K562 (cell line): ENCODE measurements around the gene PPP1R12B. TPM values are rescaled to one million over a fixed set of nuclear protein-coding genes. Genes with fewer than 3 reads are reported as not detected.
A peak's percentile ranks its signal among the peaks of the same experiment; 100 is the strongest.

Experiments
- ATAC-seq: fragments of 200-7000 bp; cut with Tn5 transposase; 3 replicates; pipeline ENCODE4 v1.9.1; 2020; ENCODE audit warnings: moderate library complexity
- BruUV-seq: library from RNA; stranded (reverse); fragments of 400-500 nt; replicated peaks from 2 replicates; lab custom pipeline; 2021; lab: Mats Ljungman, UMichigan
- CTCF ChIA-PET: fragments of 300-600 bp; formaldehyde crosslinking; extraction: SDS; loops from one replicate; lab custom pipeline; 2021; ENCODE audit warnings: low intra/inter-chr PET ratio; lab: Yijun Ruan, JAX
- POLR2A ChIA-PET: fragments of 300-600, 350-650 bp; sonication (Branson Sonifier 250); formaldehyde crosslinking; extraction: SDS; loops from one replicate; lab custom pipeline; 2021; ENCODE audit warnings: antibody characterized with exemption, inconsistent platforms; lab: Yijun Ruan, JAX
- DNase-seq, 4 experiments: peaks; one replicate each; pipeline versions ENCODE4 v3.0.0 to v3.0.0-alpha.2; 2011 to 2018; ENCODE audit warnings: low spot score in 3 of 4, mixed read lengths in 3 of 4; ENCODE audit errors: extremely low read depth in 1 of 4
- FAIRE-seq: peaks from 2 replicates; lab custom pipeline; 2011; peaks lifted over from hg19 to GRCh38; lab: Jason Lieb, UNC
- H2AFZ ChIP-seq: 2 replicates; pipeline ENCODE4 v1.6.0; 2011; ENCODE audit warnings: low read depth, low read length, control low read depth, inconsistent platforms
- H3K27ac ChIP-seq: fragments of 200-600 bp; 3 replicates; pipeline ENCODE4 v1.8.0; 2011; ENCODE audit warnings: low read depth, mild to moderate bottlenecking, control low read depth, inconsistent platforms, low read length, moderate library complexity, mixed read lengths; ENCODE audit errors: extremely low read depth
- H3K27me3 ChIP-seq, 2 experiments: fragments of 300-600 bp in 1 of 2; 2 replicates in 1 of 2; 3 replicates in 1 of 2; pipeline versions ENCODE4 v1.6.0 to v1.8.0; 2011; ENCODE audit warnings: inconsistent platforms in 2 of 2, low read length in 2 of 2, mild to moderate bottlenecking in 1 of 2, mixed read lengths in 1 of 2, moderate library complexity in 1 of 2; ENCODE audit not compliant: control insufficient read depth in 2 of 2, insufficient read depth in 2 of 2
- H3K36me3 ChIP-seq: fragments of 300-600 bp; 3 replicates; pipeline ENCODE4 v1.8.0; 2011; ENCODE audit warnings: mild to moderate bottlenecking, low read length, inconsistent platforms; ENCODE audit not compliant: control insufficient read depth, insufficient read depth
- H3K4me1 ChIP-seq, 2 experiments: fragments of 200-600 bp in 1 of 2; replicated peaks in 1 of 2; 2 replicates in 1 of 2; 3 replicates in 1 of 2; pipeline versions ENCODE4 v1.5.1 to v1.8.0; 2011; ENCODE audit warnings: inconsistent platforms in 2 of 2, low read length in 2 of 2, mild to moderate bottlenecking in 1 of 2, mixed read lengths in 1 of 2, moderate library complexity in 1 of 2; ENCODE audit not compliant: control insufficient read depth in 2 of 2, insufficient read depth in 2 of 2
- H3K4me2 ChIP-seq: 2 replicates; pipeline ENCODE4 v1.6.1; 2011; ENCODE audit warnings: low read length, control low read depth, inconsistent platforms, mixed read lengths; ENCODE audit not compliant: insufficient read depth
- H3K4me3 ChIP-seq: fragments of 200-600 bp; sonication (generic), shearing (Covaris generic); 2 replicates; pipeline ENCODE4 v1.5.1; 2016; ENCODE audit warnings: control low read depth, inconsistent platforms
- H3K79me2 ChIP-seq: fragments of 200-600 bp; 3 replicates; pipeline ENCODE4 v1.8.0; 2011; ENCODE audit warnings: low read length, inconsistent platforms; ENCODE audit not compliant: control insufficient read depth, insufficient read depth
- H3K9ac ChIP-seq, 2 experiments: 2 replicates each; pipeline versions ENCODE4 v1.6.0 to v1.6.1; 2011; ENCODE audit warnings: low read depth in 2 of 2, low read length in 2 of 2, control low read depth in 1 of 2, inconsistent platforms in 1 of 2, mild to moderate bottlenecking in 1 of 2, mixed read lengths in 1 of 2; ENCODE audit not compliant: insufficient read depth in 1 of 2
- H3K9me1 ChIP-seq: one replicate; pipeline ENCODE4 v1.6.0; 2011; ENCODE audit warnings: inconsistent platforms, mild to moderate bottlenecking, low read length, moderate library complexity; ENCODE audit not compliant: control insufficient read depth, insufficient read depth
- H3K9me3 ChIP-seq: replicated peaks from 2 replicates; pipeline ENCODE4 v1.5.1; 2011; ENCODE audit warnings: low read depth, low read length, inconsistent platforms; ENCODE audit not compliant: control insufficient read depth, insufficient read depth
- H4K20me1 ChIP-seq: replicated peaks from 2 replicates; pipeline ENCODE4 v1.6.1; 2011; ENCODE audit warnings: low read length, inconsistent platforms, mixed read lengths; ENCODE audit not compliant: control insufficient read depth, insufficient read depth
- ETS2 ChIP-seq: IDR thresholded peaks from 2 replicates; pipeline ENCODE4 v1.6.1; 2016; ENCODE audit warnings: borderline replicate concordance, missing genetic modification characterization, mild to moderate bottlenecking, moderate library complexity, missing compliant biosample characterization; ENCODE audit not compliant: poor library complexity, severe bottlenecking
- FOXK1 ChIP-seq: sonication (generic); formaldehyde crosslinking; IDR thresholded peaks from 2 replicates; pipeline ENCODE4 v1.8.0; 2022; ENCODE audit warnings: missing genetic modification reagents, mild to moderate bottlenecking, borderline replicate concordance
- NFIC ChIP-seq: fragments of 450-650 bp; IDR thresholded peaks from 2 replicates; pipeline ENCODE4 v1.6.1; 2017; ENCODE audit warnings: mild to moderate bottlenecking, inconsistent platforms
- TCF7 ChIP-seq: sonication (generic); IDR thresholded peaks from 2 replicates; pipeline ENCODE4 v1.6.1; 2016; ENCODE audit warnings: antibody characterized with exemption, borderline replicate concordance
- XRCC5 ChIP-seq: fragments of 200-400 bp; formaldehyde crosslinking; IDR thresholded peaks from 2 replicates; pipeline ENCODE4 v1.6.1; 2017; ENCODE audit warnings: low read depth, mild to moderate bottlenecking, low read length
- ZC3H4 ChIP-seq: sonication (generic); formaldehyde crosslinking; IDR thresholded peaks from 2 replicates; pipeline ENCODE4 v1.9.0; 2021; ENCODE audit warnings: missing genetic modification reagents, borderline replicate concordance
- WGBS: fragments of 100-300 bp; shearing (Covaris generic); methylation state at CpG from one replicate; pipeline ENCODE4 v1.1.6; 2016; ENCODE audit warnings: low coverage, mixed read lengths; ENCODE audit not compliant: insufficient coverage; ENCODE audit errors: missing lambda C conversion rate; 5-methylcytosine and 5-hydroxymethylcytosine counted together
- in situ Hi-C: fragments of 300-500 bp; cut with MboI; formaldehyde crosslinking; loops from 4 replicates; pipeline ENCODE4 v1.15.0; 2018; ENCODE audit warnings: inconsistent platforms, mixed read lengths
- intact Hi-C: fragments of 100-400 bp; cut with micrococcal nuclease; formaldehyde crosslinking; loops from 2 replicates; pipeline ENCODE4 v1.14.2; 2022
- polyA plus RNA-seq, 8 experiments: library from polyadenylated mRNA; depleted of rRNA in 4 of 8; stranded (reverse) in 5 of 8; unstranded in 3 of 8; fragments of >200 nt; fragmentation: Nextera tagmentation in 2 of 8; fragmentation: Illumina TruSeq in 1 of 8; extraction: Ambion mirVana in 2 of 8; extraction: Trizol in 1 of 8; gene quantifications; 2 replicates each; pipeline versions ENCODE4 v1.2.1 to v1.2.3, GENCODE V29; 2011 to 2014; ENCODE audit warnings: inconsistent platforms in 1 of 8, missing spikeins in 1 of 8
- total RNA-seq, 7 experiments: library from RNA; depleted of rRNA in 6 of 7; stranded (reverse); fragments of >200 nt in 6 of 7; fragmentation: Illumina TruSeq in 2 of 7; extraction: Trizol in 2 of 7; gene quantifications; 2 replicates each; pipeline versions ENCODE4 v1.2.1 to v1.2.3, GENCODE V29; 2011 to 2021; ENCODE audit warnings: low replicate concordance in 1 of 7

PPP1R12B gene
- total and polyA plus RNA-seq, 9 of the 15 experiments (the other 6 are each of a cell fraction or from before 2014, with no cell fraction given): 0.73 to 16.9 (median 13.6) TPM

- TF ChIP-seq XRCC5 (no peak), FOXK1 (no peak)
These were observed 37.8 kb upstream of the PPP1R12B start (continued) for GRCh38 chr1:202310746-202311145.

GRCh38 chr1:202311875-202312635 is 36.4 kb upstream of the PPP1R12B start:
- ChIA-PET POLR2A (interaction anchor here (1.2 kb wide), 1 partner anchor 9 kb away, joined by 7 read pairs; no protein-coding TSS in a partner anchor), CTCF (interaction anchor here (0.7 kb wide), 1 partner anchor 13 kb away, joined by 3 read pairs; no protein-coding TSS in a partner anchor)
- no peak overlapping the region for H3K4me3 ChIP-seq
- H3K36me3 ChIP-seq: no peaks in the 10 kb centered on the region
- no peak overlapping the region for H2AFZ ChIP-seq
- ATAC-seq (no peak), DNase-seq (no peak), FAIRE-seq (no peak)
- in situ Hi-C loops (loop anchor here (25.0 kb wide), 1 partner anchor 100 kb away; no protein-coding TSS in a partner anchor), intact Hi-C loops (no loop called here)
- H3K9me3 ChIP-seq: no peaks in the 10 kb centered on the region
- H4K20me1 ChIP-seq: peaks cover 8% of the 10 kb centered on the region; the same call in 1 of the 2 replicates
- no peaks in the 10 kb centered on the region for H3K9me1 ChIP-seq
- H3K9ac ChIP-seq: 0 out of 4 replicates have a peak overlapping the region, but pooled peaks of 1 of the 2 experiments have one; percentile 15
- WGBS: under 1% methylated on average over 14 of the region's 14 CpGs
- no peak for TF ChIP-seq TCF7
- TF ChIP-seq ETS2: no peak
- no peak for TF ChIP-seq ZC3H4 (CRISPR knock-in tag)
- peak; percentile 63 for TF ChIP-seq NFIC
- BruUV-seq: no TSS peak
- no peak overlapping the region for H3K4me2 ChIP-seq
- no peak overlapping the region for H3K27ac ChIP-seq
- H3K79me2 ChIP-seq: no peaks in the 10 kb centered on the region
- H3K4me1 ChIP-seq: no peaks in the 10 kb centered on the region
- H3K27me3 ChIP-seq: peaks cover 19 to 48% of the 10 kb centered on the region in 2 experiments
